NCI-H146 (cell line): ENCODE data around the gene HIVEP2.
"Not testable (repeated sequence)": the region's sequence is repeated elsewhere in the genome, so short reads cannot be mapped to it uniquely, and the experiment has no call there.

Experiments used
- DNase-seq: peaks from one replicate; lab custom pipeline; 2025; lab: John Stamatoyannopoulos, UW

The HIVEP2 gene

GRCh38 chr6:142945049-142945445 lies at the start of gene HIVEP2:
HIVEP2 (minus strand) TSS chr6:142945176; CDS start chr6:142774738, 170,438 bp downstream.
- DNase-seq = peak; percentile 55

- no peak for DNase-seq
These were observed 49.0 kb upstream of the HIVEP2 start for GRCh38 chr6:142993977-142994376.

- DNase-seq = no peak
These were observed 42.5 kb upstream of the HIVEP2 start for GRCh38 chr6:142987490-142987889.

GRCh38 chr6:142985281-142985680 lies 40.3 kb upstream of the HIVEP2 start:
- no peak for DNase-seq

GRCh38 chr6:142984386-142984785 lies 39.4 kb upstream of the HIVEP2 start:
- DNase-seq = no peak

GRCh38 chr6:142975365-142975764 lies 30.4 kb upstream of the HIVEP2 start:
- no peak for DNase-seq

GRCh38 chr6:142970941-142971340 lies 26.0 kb upstream of the HIVEP2 start:
- DNase-seq = not testable (repeated sequence)

GRCh38 chr6:142968601-142969000 lies 23.6 kb upstream of the HIVEP2 start:
- DNase-seq = no peak

GRCh38 chr6:142966294-142966693 lies 21.3 kb upstream of the HIVEP2 start:
- DNase-seq = no peak

GRCh38 chr6:142965164-142965563 lies 20.2 kb upstream of the HIVEP2 start:
- DNase-seq = no peak

GRCh38 chr6:142960098-142960497 lies 15.1 kb upstream of the HIVEP2 start:
- DNase-seq = no peak

- DNase-seq = no peak
These were observed 13.4 kb upstream of the HIVEP2 start for GRCh38 chr6:142958343-142958742.

- no peak for DNase-seq
These were observed 11.8 kb upstream of the HIVEP2 start for GRCh38 chr6:142956726-142957125.

GRCh38 chr6:142954844-142955243 lies 9.9 kb upstream of the HIVEP2 start:
- no peak for DNase-seq

- no peak for DNase-seq
These were observed 8.6 kb upstream of the HIVEP2 start for GRCh38 chr6:142953373-142954273.

- DNase-seq = no peak
These were observed 7.6 kb upstream of the HIVEP2 start for GRCh38 chr6:142952614-142953013.

- DNase-seq = no peak
These were observed 5.3 kb upstream of the HIVEP2 start for GRCh38 chr6:142950291-142950690.

- DNase-seq = no peak
These were observed 2.9 kb upstream of the HIVEP2 start for GRCh38 chr6:142947714-142948480.

- DNase-seq = peak; percentile 36
These were observed 2.1 kb upstream of the HIVEP2 start for GRCh38 chr6:142946924-142947713.

GRCh38 chr6:142946181-142946923 lies 1.4 kb upstream of the HIVEP2 start:
- peak; percentile 85 for DNase-seq

- DNase-seq = peak; percentile 45
These were observed 637 bp upstream of the HIVEP2 start for GRCh38 chr6:142945446-142946180.
